Astrocyte (in vitro differentiated cells and primary cell): ENCODE results near the gene MAGIX. TPM values are rescaled to one million over a fixed set of nuclear protein-coding genes. Genes with fewer than 3 reads are reported as not detected.

Experiments used
- DNase-seq: peaks from one replicate; pipeline ENCODE4 v3.0.0-alpha.2; 2010; ENCODE audit warnings: low read depth
- FAIRE-seq: peaks from 2 replicates; lab custom pipeline; 2011; peaks lifted over from hg19 to GRCh38; lab: Jason Lieb, UNC
- H2AFZ ChIP-seq: 2 replicates; pipeline ENCODE4 v1.6.0; 2012; ENCODE audit warnings: low read depth, low read length, inconsistent platforms
- H3K27ac ChIP-seq: 2 replicates; pipeline ENCODE4 v1.5.1; 2011; ENCODE audit warnings: low read depth, low read length, inconsistent platforms
- H3K27me3 ChIP-seq: 2 replicates; pipeline ENCODE4 v1.6.0; 2011; ENCODE audit warnings: low read length, inconsistent platforms; ENCODE audit not compliant: insufficient read depth
- H3K36me3 ChIP-seq: 2 replicates; pipeline ENCODE4 v1.5.1; 2011; ENCODE audit warnings: low read length, inconsistent platforms; ENCODE audit not compliant: insufficient read depth
- H3K4me1 ChIP-seq: 2 replicates; pipeline ENCODE4 v1.5.1; 2011; ENCODE audit warnings: low read length, inconsistent platforms; ENCODE audit not compliant: insufficient read depth
- H3K4me2 ChIP-seq: 2 replicates; pipeline ENCODE4 v1.6.0; 2012; ENCODE audit warnings: low read length, inconsistent platforms
- H3K4me3 ChIP-seq: 2 replicates; pipeline ENCODE4 v1.5.1; 2011; ENCODE audit warnings: low read depth, mild to moderate bottlenecking, low read length, inconsistent platforms; ENCODE audit not compliant: insufficient read depth
- H3K79me2 ChIP-seq: 2 replicates; pipeline ENCODE4 v1.6.0; 2012; ENCODE audit warnings: mild to moderate bottlenecking, low read length, inconsistent platforms; ENCODE audit not compliant: insufficient read depth
- H3K9ac ChIP-seq: 2 replicates; pipeline ENCODE4 v1.6.0; 2012; ENCODE audit warnings: mild to moderate bottlenecking, low read length, inconsistent platforms
- H3K9me3 ChIP-seq: 2 replicates; pipeline ENCODE4 v1.5.1; 2012; ENCODE audit warnings: low read depth, mild to moderate bottlenecking, low read length, inconsistent platforms; ENCODE audit not compliant: insufficient read depth
- H4K20me1 ChIP-seq: 2 replicates; pipeline ENCODE4 v1.6.0; 2012; ENCODE audit warnings: low read length, inconsistent platforms; ENCODE audit not compliant: insufficient read depth
- H3K27ac Mint-ChIP-seq: one replicate; pipeline ENCODE4 v1.8.0; 2021; ENCODE audit warnings: mild to moderate bottlenecking, mixed read lengths; ENCODE audit not compliant: unreplicated experiment
- H3K27me3 Mint-ChIP-seq: one replicate; pipeline ENCODE4 v1.8.0; 2021; ENCODE audit warnings: low read depth, mixed read lengths; ENCODE audit not compliant: unreplicated experiment
- H3K36me3 Mint-ChIP-seq: one replicate; pipeline ENCODE4 v1.8.0; 2021; ENCODE audit warnings: low read depth, mixed read lengths; ENCODE audit not compliant: unreplicated experiment
- H3K4me1 Mint-ChIP-seq: one replicate; pipeline ENCODE4 v1.8.0; 2021; ENCODE audit warnings: low read depth, mixed read lengths; ENCODE audit not compliant: unreplicated experiment
- H3K4me3 Mint-ChIP-seq: one replicate; pipeline ENCODE4 v1.8.0; 2021; ENCODE audit warnings: mild to moderate bottlenecking, moderate library complexity, mixed read lengths; ENCODE audit not compliant: unreplicated experiment
- H3K9me3 Mint-ChIP-seq: one replicate; pipeline ENCODE4 v1.8.0; 2021; ENCODE audit warnings: mild to moderate bottlenecking, mixed read lengths; ENCODE audit not compliant: unreplicated experiment
- CTCF ChIP-seq: IDR thresholded peaks from 2 replicates; pipeline ENCODE4 v1.5.1; 2011; ENCODE audit warnings: low read depth, mild to moderate bottlenecking, inconsistent platforms, low read length, moderate library complexity; ENCODE audit not compliant: insufficient read depth
- EZH2 ChIP-seq: IDR thresholded peaks from 2 replicates; pipeline ENCODE4 v1.6.1; 2012; ENCODE audit warnings: mild to moderate bottlenecking, low read length, inconsistent platforms; ENCODE audit not compliant: insufficient read depth
- total RNA-seq: library from RNA; stranded (reverse); gene quantifications from 2 replicates; pipeline ENCODE4 v1.2.1, GENCODE V29; 2021

MAGIX gene
- total RNA-seq, 1 donor from 2014 or later, result 1.2 TPM

GRCh38 chrX:49166914-49167739, 4.6 kb downstream of the MAGIX start:
- Histone ChIP-seq H3K9me3 (no peaks in the 10 kb centered on the region), H3K36me3 (no peaks in the 10 kb centered on the region), H3K79me2 (peaks cover 3% of the 10 kb centered on the region), H3K9ac (peak overlapping the region; percentile 82), H3K27me3 (no peaks in the 10 kb centered on the region), H3K4me3 (peak overlapping the region; percentile 56), H3K27ac (peak overlapping the region; percentile 76), H4K20me1 (no peaks in the 10 kb centered on the region), H3K4me1 (peaks cover 15% of the 10 kb centered on the region), H2AFZ (peak overlapping the region; percentile 73), H3K4me2 (peak overlapping the region; percentile 89)
- H3K27ac Mint-ChIP-seq, result peak overlapping the region; percentile 69
- H3K36me3 Mint-ChIP-seq, result no peaks in the 10 kb centered on the region
- no peak for TF ChIP-seq EZH2
- no peak for TF ChIP-seq CTCF
- no peaks in the 10 kb centered on the region for H3K27me3 Mint-ChIP-seq
- no peaks in the 10 kb centered on the region for H3K9me3 Mint-ChIP-seq
- FAIRE-seq (peak; percentile 29), DNase-seq (peak; percentile 77)
- H3K4me1 Mint-ChIP-seq, result peaks cover 4% of the 10 kb centered on the region
- peak overlapping the region; percentile 74 for H3K4me3 Mint-ChIP-seq

DNA sequence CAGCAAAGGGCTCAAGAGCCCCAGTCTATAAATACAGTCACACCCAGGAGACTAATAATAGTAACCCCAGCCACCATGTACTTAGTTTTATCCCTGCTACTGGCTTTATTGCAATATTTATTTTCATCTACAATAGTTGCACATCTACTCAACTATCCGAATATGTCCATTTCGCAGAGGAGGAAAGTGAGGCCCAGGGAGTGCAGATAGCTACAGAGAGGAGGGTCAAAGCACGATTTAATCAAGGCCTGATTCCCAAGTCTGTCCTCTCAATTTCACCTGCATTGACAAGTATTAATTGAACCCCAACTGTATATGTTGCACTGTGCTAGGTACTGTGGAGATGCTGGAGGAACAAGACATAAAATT, 5.2 kb downstream of the MAGIX start:
- Histone ChIP-seq H4K20me1 (peaks cover 2% of the 10 kb centered on the region), H3K9me3 (no peaks in the 10 kb centered on the region), H3K79me2 (peaks cover 9% of the 10 kb centered on the region), H3K4me2 (peak overlapping the region; percentile 89), H2AFZ (no peak overlapping the region), H3K36me3 (no peaks in the 10 kb centered on the region), H3K27ac (peak overlapping the region; percentile 76), H3K27me3 (no peaks in the 10 kb centered on the region), H3K9ac (peak overlapping the region; percentile 82), H3K4me1 (peaks cover 16% of the 10 kb centered on the region), H3K4me3 (peak overlapping the region; percentile 56)
- H3K27ac Mint-ChIP-seq, result peak overlapping the region; percentile 69
- H3K4me3 Mint-ChIP-seq, result peak overlapping the region; percentile 71
- FAIRE-seq (peak; percentile 93), DNase-seq (no peak)
- H3K4me1 Mint-ChIP-seq, result peaks cover 4% of the 10 kb centered on the region
- TF ChIP-seq EZH2, result no peak
- TF ChIP-seq CTCF, result no peak
- no peaks in the 10 kb centered on the region for H3K9me3 Mint-ChIP-seq
- H3K27me3 Mint-ChIP-seq, result no peaks in the 10 kb centered on the region
- H3K36me3 Mint-ChIP-seq, result no peaks in the 10 kb centered on the region

GRCh38 chrX:49171752-49172279, 9.3 kb downstream of the MAGIX start, which contains the start of gene PLP2:
TSS of gene PLP2 (plus strand) at chrX:49171898. CDS start at chrX:49172001, 103 bp downstream.
- peaks cover 22% of the 10 kb centered on the region for H3K79me2 ChIP-seq
- Mint-ChIP-seq H3K27ac (peak within 1 kb of the TSS; percentile 62), H3K27me3 (no peaks in the 10 kb centered on the region), H3K9me3 (no peaks in the 10 kb centered on the region), H3K4me1 (peaks cover 4% of the 10 kb centered on the region), H3K4me3 (peak within 1 kb of the TSS; percentile 86), H3K36me3 (peaks cover 7% of the 10 kb centered on the region)
- H3K27me3 ChIP-seq, result no peaks in the 10 kb centered on the region
- peaks cover 9% of the 10 kb centered on the region for H4K20me1 ChIP-seq
- H2AFZ ChIP-seq, result peak within 1 kb of the TSS; percentile 54
- H3K9ac ChIP-seq, result peak within 1 kb of the TSS; percentile 87
- TF ChIP-seq CTCF, result no peak
- TF ChIP-seq EZH2, result no peak
- H3K4me2 ChIP-seq, result peak within 1 kb of the TSS; percentile 88
- H3K4me3 ChIP-seq, result peak within 1 kb of the TSS; percentile 75
- FAIRE-seq (no peak), DNase-seq (peak; percentile 24)
- H3K9me3 ChIP-seq, result no peaks in the 10 kb centered on the region
- H3K4me1 ChIP-seq, result peaks cover 17% of the 10 kb centered on the region
- peak within 1 kb of the TSS; percentile 77 for H3K27ac ChIP-seq
- H3K36me3 ChIP-seq, result no peaks in the 10 kb centered on the region
